Measurements from ENCODE around the gene FBF1. TPM values are rescaled to one million over a fixed set of nuclear protein-coding genes. Genes with fewer than 3 reads are reported as not detected.

The FBF1 gene
- total and polyA plus RNA-seq, 2 donors (not counting 3 experiments of a cell fraction or from before 2014, with no cell fraction given): 4.9 to 9.4 TPM

- H3K27ac ChIP-seq (ENCODE audit: insufficient read depth, low read depth, low read length): no peak overlapping the region
- no peak overlapping the region for H3K4me2 ChIP-seq (ENCODE audit: insufficient read depth, low read length)
- H3K4me3 ChIP-seq (replicated peaks in 1 of 3; ENCODE audit: insufficient read depth in 1 of 3, low read depth in 1 of 3, low read length in 3 of 3): no peak overlapping the region
- no peaks in the 10 kb centered on the region for H3K9me3 ChIP-seq (replicated peaks; ENCODE audit: control insufficient read depth, insufficient read depth, low read length)
- dilution Hi-C loops (cut with MboI; ENCODE audit: extremely low pct_ligation_motif_present, low sequenced_read_pairs): no loop called here
- H3K9ac ChIP-seq (replicated peaks; ENCODE audit: extremely low read depth, insufficient read depth, low read length): no peak overlapping the region
- H3K36me3 ChIP-seq (ENCODE audit: control insufficient read depth in 2 of 2, extremely low read depth in 1 of 2, insufficient read depth in 2 of 2, low read length in 2 of 2): no peaks in the 10 kb centered on the region
- no TSS peak for BruUV-seq (replicated peaks)
- no peaks in the 10 kb centered on the region for H3K79me2 ChIP-seq (ENCODE audit: control insufficient read depth, insufficient read depth, low read length)
- intact Hi-C loops (cut with micrococcal nuclease): no loop called here
- H3K9me1 ChIP-seq (replicated peaks; ENCODE audit: control insufficient read depth, extremely low read depth, insufficient read depth, low read length): no peaks in the 10 kb centered on the region
- no peak for DNase-seq (ENCODE audit: low read depth, low spot score)
- CTCF ChIA-PET: no interaction called here
- H3K27me3 ChIP-seq (ENCODE audit: control insufficient read depth in 2 of 2, insufficient read depth in 2 of 2, low read length in 2 of 2): no peaks in the 10 kb centered on the region
- no peaks in the 10 kb centered on the region for H4K20me1 ChIP-seq (replicated peaks; ENCODE audit: control insufficient read depth, extremely low read depth, insufficient read depth, low read length)
- TF ChIP-seq CTCF (IDR thresholded peaks at IDR 0.05; ENCODE audit: extremely low read depth in 1 of 2, insufficient read depth in 1 of 2, low read depth in 1 of 2, low read length in 2 of 2) (no peak), MAX (IDR thresholded peaks at IDR 0.05; ENCODE audit: insufficient read depth, insufficient read length) (no peak), POLR2AphosphoS5 (IDR thresholded peaks at IDR 0.05; ENCODE audit: insufficient read depth, low read depth, low read length) (no peak), FOS (IDR thresholded peaks at IDR 0.05; ENCODE audit: borderline replicate concordance, insufficient read depth, low read length) (no peak), MYC (IDR thresholded peaks at IDR 0.05; ENCODE audit: low read depth, low read length) (no peak), EZH2 (IDR thresholded peaks at IDR 0.05; ENCODE audit: borderline replicate concordance, low read depth, low read length, severe bottlenecking) (no peak), POLR2A (IDR thresholded peaks at IDR 0.05; ENCODE audit: low read depth, low read length) (no peak), JUN (IDR thresholded peaks at IDR 0.05; ENCODE audit: borderline replicate concordance, insufficient read depth, insufficient read length, low read depth) (no peak), GATA2 (IDR thresholded peaks at IDR 0.05; ENCODE audit: insufficient read depth, insufficient read length, low read depth, low read length) (no peak)
- no peak overlapping the region for H2AFZ ChIP-seq (ENCODE audit: low read depth, low read length)
- POLR2A ChIA-PET: no interaction called here
- FAIRE-seq: no peak
- no peaks in the 10 kb centered on the region for H3K4me1 ChIP-seq (ENCODE audit: control insufficient read depth, extremely low read depth, insufficient read depth, low read length)
Measured at GRCh38 chr17:75987041-75987440, 46.2 kb upstream of the FBF1 start.

Measured in endothelial cell of umbilical vein (primary cell).